CD4-positive, alpha-beta memory T cell (primary cell): ENCODE measurements around the gene CCNY. TPM values are rescaled to one million over a fixed set of nuclear protein-coding genes. Genes with fewer than 3 reads are reported as not detected.

Experiments used
- CTCF ChIA-PET: fragments of 350-600 bp; sonication (Branson Sonifier 250); formaldehyde crosslinking; loops from one replicate; lab custom pipeline; 2021; ENCODE audit warnings: inconsistent platforms; ENCODE audit not compliant: partially characterized antibody; lab: Charles Lee
- POLR2A ChIA-PET: fragments of 350-600 bp; sonication (Branson Sonifier 250); formaldehyde crosslinking; loops from one replicate; lab custom pipeline; 2021; ENCODE audit not compliant: partially characterized antibody; lab: Charles Lee
- DNase-seq, 5 donors: peaks; one replicate each; pipeline versions ENCODE4 v3.0.0 to v3.0.0-alpha.2; 2020 to 2022; ENCODE audit warnings: mixed read lengths in 1 of 5
- H3K27ac ChIP-seq: one replicate; pipeline ENCODE4 v1.7.0; 2013; ENCODE audit warnings: low read depth, low read length
- H3K27me3 ChIP-seq: 2 replicates; pipeline ENCODE4 v1.7.0; 2013; ENCODE audit warnings: mild to moderate bottlenecking, low read length, moderate library complexity; ENCODE audit not compliant: insufficient read depth
- H3K36me3 ChIP-seq: 2 replicates; pipeline ENCODE4 v1.7.0; 2013; ENCODE audit warnings: mild to moderate bottlenecking, low read length, moderate library complexity; ENCODE audit not compliant: insufficient read depth
- H3K4me1 ChIP-seq: 2 replicates; pipeline ENCODE4 v1.7.0; 2013; ENCODE audit warnings: mild to moderate bottlenecking, low read length, moderate library complexity; ENCODE audit not compliant: insufficient read depth
- H3K4me3 ChIP-seq, 2 donors: one replicate each; pipeline ENCODE4 v1.7.0; 2013; ENCODE audit warnings: low read length in 2 of 2, mild to moderate bottlenecking in 1 of 2
- H3K9me3 ChIP-seq, 2 donors: one replicate each; pipeline ENCODE4 v1.7.0; 2013; ENCODE audit warnings: low read length in 2 of 2, control low read depth in 1 of 2; ENCODE audit not compliant: control insufficient read depth in 1 of 2
- H3K27ac Mint-ChIP-seq, 7 donors: one replicate each; pipeline ENCODE4 v1.8.0; 2020 to 2021; ENCODE audit warnings: mixed read lengths in 7 of 7, mild to moderate bottlenecking in 6 of 7, inconsistent platforms in 3 of 7, moderate library complexity in 3 of 7
- H3K27me3 Mint-ChIP-seq, 2 donors: one replicate each; pipeline ENCODE4 v1.8.0; 2020 to 2021; ENCODE audit warnings: mixed read lengths in 2 of 2
- H3K36me3 Mint-ChIP-seq, 2 donors: one replicate each; pipeline ENCODE4 v1.8.0; 2020 to 2021; ENCODE audit warnings: mixed read lengths in 2 of 2, inconsistent platforms in 1 of 2, mild to moderate bottlenecking in 1 of 2
- H3K4me1 Mint-ChIP-seq, 4 donors: one replicate each; pipeline ENCODE4 v1.8.0; 2020 to 2021; ENCODE audit warnings: mixed read lengths in 4 of 4, mild to moderate bottlenecking in 1 of 4
- H3K4me3 Mint-ChIP-seq, 8 donors: one replicate each; pipeline ENCODE4 v1.8.0; 2020 to 2021; ENCODE audit warnings: mixed read lengths in 8 of 8, mild to moderate bottlenecking in 7 of 8, moderate library complexity in 6 of 8, inconsistent platforms in 3 of 8
- H3K9me3 Mint-ChIP-seq, 8 donors: one replicate each; pipeline ENCODE4 v1.8.0; 2020 to 2021; ENCODE audit warnings: mixed read lengths in 8 of 8, mild to moderate bottlenecking in 5 of 8, inconsistent platforms in 3 of 8, moderate library complexity in 1 of 8
- intact Hi-C: fragments of 100-400 bp; cut with micrococcal nuclease; formaldehyde crosslinking; loops from one replicate; pipeline ENCODE4 v1.15.1; 2023
- polyA plus RNA-seq, 2 donors: library from polyadenylated mRNA; unstranded; fragments of 300-500 nt; fragmentation: Illumina TruSeq; gene quantifications; one replicate each; pipeline ENCODE4 v1.2.3, GENCODE V29; 2021
- total RNA-seq, 2 experiments: library from RNA; stranded (reverse); gene quantifications; one replicate each; pipeline ENCODE4 v1.2.3, GENCODE V29; 2021

Gene CCNY
- total and polyA plus RNA-seq, 4 experiments from 2014 or later, result 5.6 to 66.7 (median 41.5) TPM

- Mint-ChIP-seq H3K4me3 (peak overlapping the region in 3 of 8 donors; percentile 0 to 39 (median 16)), H3K36me3 (peaks cover 0 to 21% of the 10 kb centered on the region in 2 donors), H3K27ac (peak overlapping the region in 2 of 7 donors; percentile 18 to 59), H3K9me3 (no peaks in the 10 kb centered on the region), H3K4me1 (peaks cover 65 to 98% (median 82%) of the 10 kb centered on the region in 4 donors), H3K27me3 (no peaks in the 10 kb centered on the region)
- H3K27ac ChIP-seq, result no peak overlapping the region
- no peak for DNase-seq
- ChIA-PET POLR2A (no interaction called here), CTCF (no interaction called here)
- no peaks in the 10 kb centered on the region for H3K9me3 ChIP-seq
- peaks cover 58% of the 10 kb centered on the region for H3K4me1 ChIP-seq
- H3K27me3 ChIP-seq, result no peaks in the 10 kb centered on the region
- no peak overlapping the region for H3K4me3 ChIP-seq
- intact Hi-C loops, result no loop called here
- no peaks in the 10 kb centered on the region for H3K36me3 ChIP-seq
Observed at GRCh38 chr10:35372329-35372728, 36.0 kb downstream of the CCNY start.

DNA sequence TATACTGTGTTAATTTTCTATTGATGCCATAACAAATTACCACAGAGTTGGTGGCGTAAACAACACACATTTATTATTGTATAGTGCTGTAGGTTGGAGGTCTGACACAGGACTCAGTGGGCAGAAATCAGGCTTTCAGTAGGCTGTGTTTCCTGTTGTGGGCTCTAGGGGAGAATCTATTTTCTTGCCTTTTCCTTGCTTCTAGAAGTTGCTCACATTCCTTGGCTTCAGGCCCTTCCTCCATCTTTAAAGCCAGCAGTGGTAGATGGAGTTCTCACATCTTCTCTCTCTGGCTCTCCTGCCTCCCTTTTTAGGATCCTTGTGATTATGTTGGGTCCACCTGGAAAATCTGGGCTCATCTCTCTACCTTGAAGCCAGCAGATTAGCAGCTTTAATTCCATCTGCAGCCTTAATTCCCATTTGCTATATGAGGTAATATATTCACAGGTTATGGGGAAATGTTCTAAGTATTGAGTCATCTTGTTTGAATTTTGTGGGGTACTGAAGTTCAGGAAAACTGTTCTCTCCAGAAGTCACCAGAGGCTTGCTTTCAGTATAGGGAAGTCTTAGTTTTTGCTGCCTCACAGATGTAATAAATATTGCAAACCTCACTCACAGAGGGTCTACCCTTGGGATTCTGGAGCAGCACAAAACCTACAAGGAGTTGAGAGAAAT, 38.9 kb downstream of the CCNY start:
- Histone ChIP-seq H3K36me3 (no peaks in the 10 kb centered on the region), H3K27ac (no peak overlapping the region), H3K9me3 (no peaks in the 10 kb centered on the region), H3K27me3 (no peaks in the 10 kb centered on the region), H3K4me1 (peaks cover 63% of the 10 kb centered on the region), H3K4me3 (no peak overlapping the region)
- peak overlapping the region in 2 of 8 donors; percentile 13 to 23 for H3K4me3 Mint-ChIP-seq
- intact Hi-C loops, result no loop called here
- H3K4me1 Mint-ChIP-seq, result peaks cover 70 to 98% (median 84%) of the 10 kb centered on the region in 4 donors
- H3K9me3 Mint-ChIP-seq, result no peaks in the 10 kb centered on the region
- H3K27ac Mint-ChIP-seq, result peak overlapping the region in 3 of 7 donors; percentile 6 to 48 (median 18)
- ChIA-PET POLR2A (no interaction called here), CTCF (no interaction called here)
- DNase-seq, result no peak
- H3K27me3 Mint-ChIP-seq, result no peaks in the 10 kb centered on the region
- peaks cover 0 to 21% of the 10 kb centered on the region in 2 donors for H3K36me3 Mint-ChIP-seq

DNA sequence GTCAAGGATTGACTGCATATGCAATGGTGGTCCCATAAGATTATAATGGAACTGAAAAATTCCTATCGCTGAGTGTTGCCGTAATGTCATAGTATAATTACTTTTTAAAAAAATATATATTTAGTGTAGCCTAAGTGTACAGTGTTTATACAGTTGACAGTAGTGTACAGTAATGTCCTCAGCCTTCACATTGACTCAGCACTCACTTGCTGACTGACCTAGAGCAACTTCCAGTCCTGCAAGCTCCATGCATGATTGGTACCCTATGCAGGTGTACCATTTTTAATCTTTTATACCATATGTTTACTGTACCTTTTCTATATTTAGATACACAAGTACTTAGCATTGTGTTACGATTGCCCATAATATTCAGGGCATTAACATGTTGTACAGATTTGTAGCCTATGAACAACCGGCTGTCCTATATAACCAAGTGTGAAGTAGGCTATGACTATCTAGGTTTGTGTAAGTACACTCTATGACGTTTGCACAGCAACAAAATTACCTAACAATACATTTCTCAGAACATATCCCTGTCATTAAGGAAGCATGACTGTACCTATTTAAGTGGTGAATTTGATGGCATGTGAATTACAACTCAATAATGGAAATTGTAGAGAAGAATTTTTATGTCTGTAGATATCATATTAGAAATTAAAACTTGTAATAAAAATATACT, 40.9 kb downstream of the CCNY start:
- H3K36me3 ChIP-seq, result no peaks in the 10 kb centered on the region
- no peaks in the 10 kb centered on the region for H3K9me3 Mint-ChIP-seq
- no peak overlapping the region for H3K4me3 Mint-ChIP-seq
- no peaks in the 10 kb centered on the region for H3K27me3 ChIP-seq
- DNase-seq, result no peak
- CTCF ChIA-PET, result no interaction called here
- H3K27me3 Mint-ChIP-seq, result no peaks in the 10 kb centered on the region
- intact Hi-C loops, result no loop called here
- no peak overlapping the region for H3K27ac ChIP-seq
- H3K36me3 Mint-ChIP-seq, result peaks cover 0 to 13% of the 10 kb centered on the region in 2 donors
- no peak overlapping the region for H3K4me3 ChIP-seq
- H3K4me1 ChIP-seq, result peaks cover 54% of the 10 kb centered on the region
- POLR2A ChIA-PET, result no interaction called here
- no peak overlapping the region for H3K27ac Mint-ChIP-seq
- no peaks in the 10 kb centered on the region for H3K9me3 ChIP-seq
- H3K4me1 Mint-ChIP-seq, result peaks cover 64 to 92% (median 80%) of the 10 kb centered on the region in 4 donors

DNA sequence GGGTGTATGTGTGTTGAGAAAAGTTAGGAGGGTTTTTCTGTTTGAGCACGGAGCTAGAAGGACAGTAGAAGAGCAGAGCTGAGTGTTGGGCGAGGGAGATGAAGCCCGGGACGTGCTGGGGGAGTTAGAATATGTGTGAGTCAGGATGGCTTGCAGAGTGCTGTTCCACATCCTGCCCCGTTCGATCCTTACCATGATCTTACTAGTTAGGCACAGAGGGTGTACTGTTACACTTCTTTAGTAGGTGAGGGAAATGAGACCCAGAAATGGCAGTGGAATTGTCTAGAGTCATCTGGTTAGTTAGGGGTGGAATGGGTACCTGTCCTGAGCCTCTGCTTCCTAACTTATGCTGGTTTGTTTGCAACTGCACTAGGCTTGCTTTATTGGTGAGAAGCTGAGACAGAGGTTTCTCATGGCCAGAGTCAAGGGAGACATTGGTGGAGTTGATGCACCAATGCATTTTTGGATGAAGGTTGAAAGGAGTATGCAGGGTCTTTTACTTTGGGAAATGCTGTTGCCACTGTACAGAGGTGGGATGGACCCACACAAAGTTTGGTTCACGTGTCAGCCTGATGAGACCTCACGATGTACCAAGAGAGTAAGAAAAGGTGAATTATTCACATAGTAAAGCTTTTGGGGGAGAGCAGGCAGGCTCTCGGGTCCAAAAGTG, 42.4 kb downstream of the CCNY start:
- Histone ChIP-seq H3K36me3 (no peaks in the 10 kb centered on the region), H3K4me1 (peaks cover 45% of the 10 kb centered on the region), H3K27me3 (no peaks in the 10 kb centered on the region), H3K27ac (no peak overlapping the region), H3K4me3 (no peak overlapping the region), H3K9me3 (no peaks in the 10 kb centered on the region)
- no peak for DNase-seq
- H3K4me3 Mint-ChIP-seq, result peak overlapping the region in 5 of 8 donors; percentile 8 to 72 (median 45)
- H3K27ac Mint-ChIP-seq, result peak overlapping the region in 6 of 7 donors; percentile 10 to 85 (median 65)
- H3K4me1 Mint-ChIP-seq, result peaks cover 61 to 90% (median 73%) of the 10 kb centered on the region in 4 donors
- ChIA-PET POLR2A (no interaction called here), CTCF (interaction anchor here (1.1 kb wide), 1 partner anchor 257 kb away, joined by 3 read pairs; no protein-coding TSS in a partner anchor)
- intact Hi-C loops, result no loop called here
- peaks cover 0 to 9% of the 10 kb centered on the region in 2 donors for H3K36me3 Mint-ChIP-seq
- H3K27me3 Mint-ChIP-seq, result no peaks in the 10 kb centered on the region
- no peaks in the 10 kb centered on the region for H3K9me3 Mint-ChIP-seq

DNA sequence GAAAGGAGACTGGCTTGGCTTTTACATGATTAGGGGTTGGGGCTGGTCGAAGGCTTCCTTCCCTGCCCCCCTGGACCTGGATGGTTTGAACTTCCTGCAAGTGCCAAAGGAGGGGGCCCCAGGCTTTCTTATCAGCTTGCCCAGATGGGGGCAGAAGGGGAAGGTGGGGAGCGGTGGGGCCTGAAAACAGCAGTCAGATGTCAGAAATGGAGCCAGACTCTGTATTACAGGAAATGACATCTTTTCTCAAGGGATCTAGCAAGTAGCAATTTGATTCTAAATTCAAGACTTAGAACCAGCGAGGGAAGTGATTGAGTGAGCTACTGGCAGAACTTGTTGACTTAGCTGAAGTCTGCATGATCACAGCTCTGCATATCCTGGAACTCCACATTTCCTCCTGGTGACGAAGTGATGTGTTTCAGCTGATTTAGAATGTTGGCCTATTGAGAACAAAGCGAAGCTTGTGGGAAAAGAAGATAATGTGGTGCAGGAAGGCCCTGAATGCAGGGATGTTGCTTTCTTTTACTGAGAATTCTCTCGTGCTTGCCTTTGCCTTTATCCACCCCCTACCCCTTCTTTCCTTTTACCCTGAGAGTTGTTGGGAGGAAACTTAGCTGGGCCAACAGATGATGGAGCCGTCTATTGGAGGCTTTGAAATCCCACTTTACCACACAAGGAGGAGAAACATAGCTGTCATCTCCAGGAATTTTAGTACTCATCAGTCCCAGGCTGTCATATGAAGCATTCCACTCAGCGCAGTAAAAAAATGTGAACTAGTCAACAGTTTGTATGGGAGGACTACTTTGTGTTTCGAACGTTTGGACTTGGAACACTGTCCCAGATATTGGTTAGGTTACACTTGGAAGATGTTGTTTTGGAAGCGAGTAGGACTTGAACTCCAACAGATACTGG, 43.2 kb downstream of the CCNY start:
- Histone ChIP-seq H3K4me3 (no peak overlapping the region), H3K36me3 (no peaks in the 10 kb centered on the region), H3K4me1 (peaks cover 39% of the 10 kb centered on the region), H3K27ac (no peak overlapping the region), H3K9me3 (no peaks in the 10 kb centered on the region), H3K27me3 (no peaks in the 10 kb centered on the region)
- ChIA-PET CTCF (interaction anchor here (0.8 to 1.5 kb wide), 3 partner anchors 140 to 256 kb away, joined by 3 to 5 read pairs (median 3); no protein-coding TSS in a partner anchor), POLR2A (no interaction called here)
- Mint-ChIP-seq H3K27me3 (no peaks in the 10 kb centered on the region), H3K27ac (peak overlapping the region in 6 of 7 donors; percentile 10 to 85 (median 65)), H3K9me3 (no peaks in the 10 kb centered on the region), H3K4me3 (peak overlapping the region in 4 of 8 donors; percentile 9 to 45 (median 33)), H3K36me3 (peaks cover 0 to 9% of the 10 kb centered on the region in 2 donors), H3K4me1 (peaks cover 61 to 91% (median 74%) of the 10 kb centered on the region in 4 donors)
- DNase-seq, result no peak
- intact Hi-C loops, result no loop called here

DNA sequence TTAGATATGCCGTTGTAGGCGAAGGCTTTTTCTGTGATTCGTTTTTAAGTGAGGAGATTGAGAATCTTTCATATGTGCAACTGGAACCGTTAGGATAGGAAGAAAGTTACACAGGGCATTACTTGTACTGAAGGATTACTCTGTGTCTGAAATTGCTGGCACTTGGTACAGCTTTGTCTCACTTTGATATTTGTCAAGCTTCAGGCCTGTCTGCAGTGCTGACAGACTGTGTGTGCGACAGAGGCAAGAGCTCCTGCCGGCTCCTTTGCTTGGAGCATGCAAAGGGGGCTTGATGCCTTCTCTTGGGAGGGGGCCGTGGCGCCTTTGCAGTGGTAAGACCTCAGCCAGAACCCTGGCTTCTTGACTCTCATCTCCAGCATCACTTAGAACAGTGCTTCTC, 45.8 kb downstream of the CCNY start:
- Histone ChIP-seq H3K36me3 (no peaks in the 10 kb centered on the region), H3K27ac (no peak overlapping the region), H3K4me3 (no peak overlapping the region), H3K4me1 (peaks cover 32% of the 10 kb centered on the region), H3K27me3 (no peaks in the 10 kb centered on the region), H3K9me3 (no peaks in the 10 kb centered on the region)
- peaks cover 56 to 83% (median 70%) of the 10 kb centered on the region in 4 donors for H3K4me1 Mint-ChIP-seq
- H3K36me3 Mint-ChIP-seq, result peaks cover 4 to 15% of the 10 kb centered on the region in 2 donors
- no peak overlapping the region for H3K4me3 Mint-ChIP-seq
- intact Hi-C loops, result no loop called here
- ChIA-PET POLR2A (no interaction called here), CTCF (interaction anchor here (0.6 kb wide), 1 partner anchor 142 kb away, joined by 3 read pairs; no protein-coding TSS in a partner anchor)
- no peaks in the 10 kb centered on the region for H3K27me3 Mint-ChIP-seq
- no peak overlapping the region for H3K27ac Mint-ChIP-seq
- H3K9me3 Mint-ChIP-seq, result peaks cover 0 to under 1% (median 0%) of the 10 kb centered on the region in 8 donors
- no peak for DNase-seq
